GDM1 (cell line): ENCODE results near the gene RNASE7.

Experiments used
- DNase-seq: peaks from one replicate; lab custom pipeline; 2025; lab: John Stamatoyannopoulos, UW

Gene RNASE7

DNA sequence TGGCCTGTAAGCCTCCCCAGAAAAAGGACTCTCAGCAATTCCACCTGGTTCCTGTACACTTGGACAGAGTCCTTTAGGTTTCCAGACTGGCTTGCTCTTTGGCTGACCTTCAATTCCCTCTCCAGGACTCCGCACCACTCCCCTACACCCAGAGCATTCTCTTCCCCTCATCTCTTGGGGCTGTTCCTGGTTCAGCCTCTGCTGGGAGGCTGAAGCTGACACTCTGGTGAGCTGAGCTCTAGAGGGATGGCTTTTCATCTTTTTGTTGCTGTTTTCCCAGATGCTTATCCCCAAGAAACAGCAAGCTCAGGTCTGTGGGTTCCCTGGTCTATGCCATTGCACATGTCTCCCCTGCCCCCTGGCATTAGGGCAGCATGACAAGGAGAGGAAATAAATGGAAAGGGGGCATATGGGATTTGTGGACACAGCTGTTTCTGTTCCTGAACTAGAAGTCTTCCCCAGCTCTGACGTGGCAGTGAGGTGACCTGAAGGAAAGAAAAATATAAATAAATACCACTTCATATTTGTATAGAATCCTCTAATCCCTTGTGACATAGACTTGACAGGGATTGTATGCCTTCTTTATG lies 1.3 kb downstream of the RNASE7 start:
- DNase-seq: no peak

DNA sequence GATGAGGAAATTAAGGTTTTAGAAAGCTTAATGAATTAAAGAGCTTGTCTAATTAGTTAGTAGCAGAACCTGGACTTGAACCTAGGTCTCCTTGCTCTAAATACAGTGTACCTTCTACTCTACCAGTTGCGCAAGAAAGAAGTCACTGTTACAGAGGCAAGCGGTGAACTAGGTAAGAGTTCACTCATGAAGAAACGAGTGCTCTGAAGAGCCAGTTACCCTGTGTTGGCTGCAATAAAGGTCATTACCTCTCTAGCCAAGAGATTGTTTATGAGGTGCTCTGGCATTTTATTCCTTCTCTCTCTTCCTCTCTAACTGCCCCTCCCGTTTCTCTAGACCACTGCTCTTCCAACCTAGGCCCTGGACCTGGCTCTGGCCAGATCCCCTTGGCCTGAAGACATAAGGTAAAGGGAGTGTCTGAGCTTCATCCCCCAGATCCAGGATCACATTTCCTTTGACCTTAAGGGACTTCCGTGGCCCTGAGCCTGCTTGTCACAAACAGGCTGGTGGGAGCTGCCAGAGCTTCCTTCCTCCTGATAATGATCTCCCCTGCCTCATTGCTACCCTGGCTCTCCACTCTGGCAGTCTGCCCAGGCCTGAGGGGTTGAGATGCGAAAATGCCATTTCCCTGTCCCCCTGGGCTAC lies 1.9 kb downstream of the RNASE7 start:
- DNase-seq: peak; percentile 81

DNA sequence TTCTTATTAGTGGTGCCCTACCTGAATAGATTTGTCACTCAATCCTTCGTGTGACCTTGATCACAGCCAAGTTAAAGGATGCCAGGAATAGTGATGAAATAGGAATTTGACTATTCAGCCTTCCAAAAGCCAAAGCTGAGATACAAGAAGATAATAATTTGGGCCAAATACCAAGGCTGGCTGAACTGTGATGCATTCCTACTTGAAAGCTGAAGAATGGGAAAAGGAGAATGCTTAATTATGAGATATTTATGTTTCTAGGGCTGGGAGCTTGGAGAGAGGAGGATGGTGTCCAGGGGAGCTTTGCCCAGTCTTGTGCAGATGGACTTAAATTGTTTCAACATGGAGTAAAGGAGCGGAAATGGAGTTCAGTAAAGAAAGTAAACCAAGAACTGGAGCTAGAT lies 5.2 kb downstream of the RNASE7 start:
- no peak for DNase-seq

DNA sequence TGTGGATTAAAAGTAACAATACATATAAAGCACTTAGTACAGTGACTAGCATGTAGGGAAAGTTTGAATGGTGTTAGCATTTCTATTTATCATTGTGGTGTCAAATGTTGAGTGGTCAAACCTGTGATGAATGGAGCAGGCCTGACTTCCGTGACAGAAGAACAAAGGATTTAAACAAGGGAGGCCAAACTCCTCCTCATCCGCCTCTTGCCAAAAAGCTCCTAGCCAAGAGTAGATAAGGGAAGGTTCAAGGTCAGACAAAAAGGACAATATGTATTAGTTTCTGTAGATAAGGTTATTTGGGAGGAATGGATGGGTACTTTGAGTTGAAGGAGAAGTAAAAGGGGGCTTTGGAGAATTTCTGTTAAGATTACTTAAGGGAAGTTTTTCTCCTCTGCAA lies 6.5 kb downstream of the RNASE7 start:
- no peak for DNase-seq

DNA sequence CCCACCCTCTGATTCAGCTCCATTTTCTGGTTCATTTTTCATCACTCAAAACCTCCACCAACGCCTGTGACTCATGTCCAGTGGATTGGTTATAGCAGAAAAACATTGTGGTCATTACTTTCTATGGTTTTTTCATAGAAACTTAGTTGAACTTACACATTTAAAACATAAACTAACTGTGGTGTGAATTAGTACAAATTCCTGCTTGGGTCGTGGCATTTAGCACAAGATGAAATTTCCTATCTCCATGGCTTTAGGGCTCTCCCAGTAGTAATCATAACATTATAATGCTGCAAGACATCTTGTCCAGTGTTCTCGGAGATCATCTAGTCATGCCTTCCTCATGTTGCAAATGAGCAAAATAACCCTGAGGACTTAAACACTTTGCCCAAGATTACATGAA lies 7.1 kb downstream of the RNASE7 start:
- DNase-seq: no peak

DNA sequence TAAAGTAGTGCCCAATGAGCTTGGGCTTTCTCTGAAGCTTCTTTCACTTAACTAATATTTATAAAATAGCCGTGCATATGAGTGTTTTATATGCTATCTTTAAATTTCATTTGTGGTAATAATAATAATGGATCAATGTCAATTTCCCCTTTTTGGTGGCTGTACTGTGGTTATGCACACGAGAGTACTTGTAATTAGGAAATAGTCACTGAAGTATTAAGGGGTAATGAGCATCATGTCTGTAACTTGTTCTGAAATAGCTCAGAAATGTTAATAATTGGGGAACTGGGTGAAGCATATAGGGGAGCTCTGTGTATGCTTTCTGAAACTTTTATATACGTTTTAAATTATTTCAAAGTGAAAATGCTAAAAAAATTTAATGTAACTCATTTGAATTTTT lies 8.4 kb downstream of the RNASE7 start:
- DNase-seq: no peak

DNA sequence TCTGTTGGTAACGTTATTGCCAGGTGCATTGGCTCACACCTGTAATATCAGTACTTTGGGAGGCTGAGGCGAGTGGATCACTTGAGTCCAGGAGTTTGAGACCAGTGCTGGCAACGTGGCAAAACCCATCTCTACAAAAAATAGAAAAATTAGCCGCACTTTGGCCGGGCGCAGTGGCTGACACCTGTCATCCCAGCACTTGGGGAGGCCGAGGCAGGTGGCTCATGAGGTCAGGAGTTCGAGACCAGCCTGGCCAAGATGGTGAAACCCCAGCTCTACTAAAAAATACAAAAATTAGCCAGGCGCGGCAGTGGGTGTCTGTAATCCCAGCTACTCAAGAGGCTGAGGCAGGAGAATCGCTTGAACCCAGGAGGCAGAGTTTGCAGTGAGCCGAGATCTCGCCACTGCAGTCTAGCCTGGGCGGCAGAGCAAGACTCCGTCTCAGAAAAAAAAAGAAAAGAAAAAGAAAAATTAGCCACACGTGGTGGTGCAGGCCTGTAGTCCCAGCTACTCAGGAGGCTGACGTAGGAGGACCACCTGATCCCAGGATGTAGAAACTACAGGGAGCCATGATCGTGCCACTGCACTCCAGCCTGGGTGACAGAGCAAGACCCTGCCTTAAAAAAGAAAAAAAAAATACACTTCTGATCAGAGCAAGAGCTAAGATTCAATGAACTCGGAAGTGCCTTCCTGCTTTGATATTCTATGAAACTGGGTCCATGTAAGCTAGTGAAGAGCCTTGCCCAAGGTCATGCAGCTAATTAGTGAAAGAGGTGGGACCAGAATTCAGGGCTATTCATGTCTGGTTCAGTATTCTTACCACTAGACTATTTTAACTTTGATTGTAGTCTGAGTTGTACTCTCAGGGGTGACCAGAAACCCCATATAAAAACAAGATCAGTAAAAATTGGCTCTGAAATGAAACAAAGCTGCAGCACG lies 11.3 kb downstream of the RNASE7 start:
- no peak for DNase-seq

DNA sequence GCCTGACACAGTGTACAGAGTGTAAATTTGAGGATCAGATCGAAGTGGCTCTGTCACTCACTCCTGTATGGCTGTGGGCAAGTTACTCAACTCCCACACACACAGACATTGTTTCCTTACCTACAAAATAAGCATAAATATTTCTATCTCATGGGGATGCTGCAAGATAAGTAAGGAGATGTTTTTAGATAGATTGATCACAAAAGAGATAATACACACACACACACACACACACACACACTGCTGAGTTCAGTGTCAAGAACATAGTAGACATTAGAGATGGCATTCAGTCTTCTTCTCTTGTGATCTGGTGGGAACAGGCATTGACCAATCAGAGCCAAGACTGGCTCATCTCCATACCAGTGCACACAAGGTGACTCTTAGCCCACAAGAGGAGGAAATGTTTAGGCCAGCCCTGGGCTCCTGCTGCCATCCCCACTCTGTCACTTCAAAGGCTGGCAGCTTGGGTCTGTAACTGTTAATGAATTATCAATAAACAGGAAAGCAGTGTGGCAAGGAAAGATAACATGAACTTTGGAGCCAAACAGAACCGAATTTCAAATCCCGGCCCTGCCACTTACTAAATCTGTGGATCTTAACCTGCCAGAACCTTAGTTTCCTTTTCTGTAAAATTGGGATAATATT lies 12.1 kb downstream of the RNASE7 start:
- no peak for DNase-seq

DNA sequence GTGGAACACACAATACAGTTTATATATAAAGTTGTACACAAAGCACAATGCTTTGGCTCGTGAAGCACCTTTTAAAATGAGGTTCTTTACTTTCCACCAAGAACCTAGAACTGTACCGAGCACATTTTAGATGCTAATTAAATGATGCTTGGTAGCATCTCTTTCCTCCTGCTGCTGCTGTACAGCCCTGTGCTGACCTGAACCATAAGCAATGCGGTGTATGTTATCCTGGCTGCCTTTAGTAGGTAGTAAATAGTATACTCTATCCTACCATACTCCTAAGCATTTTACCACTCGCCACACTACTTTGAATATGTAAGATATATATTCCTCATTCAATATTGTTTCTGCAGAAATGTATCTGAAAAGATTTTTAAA lies 12.6 kb downstream of the RNASE7 start:
- no peak for DNase-seq

DNA sequence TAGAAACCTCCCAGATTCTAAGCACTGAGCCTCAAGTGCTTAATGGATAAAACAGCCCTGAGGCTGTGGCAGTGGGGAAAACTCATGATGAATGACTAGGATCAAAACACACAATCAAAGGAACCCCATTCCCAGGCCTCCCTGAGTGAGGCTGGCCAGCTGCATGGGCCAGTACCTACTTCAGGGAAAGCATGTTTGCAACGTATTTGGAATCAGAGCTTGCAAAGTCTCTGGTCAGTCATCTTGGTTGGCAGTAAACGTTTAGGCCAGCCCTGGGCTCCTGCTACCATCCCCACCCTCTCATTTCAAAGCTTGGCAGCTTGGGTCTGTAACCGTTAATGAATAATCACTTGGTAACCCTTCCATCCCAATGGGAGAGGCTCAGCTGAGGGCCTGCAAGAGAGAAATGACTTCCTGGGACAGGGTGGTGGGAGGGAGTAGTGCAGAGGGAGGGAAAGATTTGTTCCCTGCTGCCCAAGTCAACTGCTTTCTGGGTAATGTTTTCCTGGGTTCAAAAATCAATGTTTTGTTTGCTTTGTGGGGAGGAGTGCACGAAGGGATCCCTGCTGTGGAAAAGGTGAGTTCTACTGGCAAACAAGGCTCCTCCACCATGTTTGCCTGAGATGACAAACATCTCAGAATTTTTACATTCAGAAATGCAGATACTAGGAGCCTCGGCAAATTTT lies 13.4 kb downstream of the RNASE7 start:
- DNase-seq: no peak

DNA sequence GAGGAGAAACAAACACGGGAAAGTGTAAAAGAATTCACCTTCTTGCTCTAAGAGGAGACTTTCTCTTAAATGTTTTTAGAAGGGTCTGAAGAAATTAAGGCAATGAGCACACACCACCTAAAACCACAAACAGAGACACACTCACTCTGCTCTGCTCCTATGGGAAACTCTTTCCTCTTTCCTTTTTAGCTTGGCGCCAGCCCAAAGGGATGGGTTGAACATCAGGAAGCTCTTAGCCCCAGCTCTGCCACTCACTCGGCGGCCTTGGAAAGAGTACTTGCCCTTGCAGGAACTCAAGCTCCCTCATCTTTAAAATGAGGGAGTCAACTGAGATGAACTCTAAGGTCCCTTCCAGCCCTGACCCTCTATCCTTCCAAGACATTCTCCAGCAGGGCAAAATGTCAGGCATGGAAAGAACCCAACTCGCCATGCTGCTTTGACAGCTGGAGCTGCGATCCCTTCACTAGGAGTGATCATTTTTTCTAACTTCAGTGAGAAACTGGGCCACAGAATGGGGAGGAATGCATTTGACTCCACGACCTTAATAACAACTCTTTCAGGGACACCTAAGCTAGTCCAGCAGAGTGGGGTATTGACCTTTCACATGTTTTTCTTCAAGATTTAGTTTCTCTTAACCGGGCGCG lies 14.5 kb downstream of the RNASE7 start:
- DNase-seq: no peak

DNA sequence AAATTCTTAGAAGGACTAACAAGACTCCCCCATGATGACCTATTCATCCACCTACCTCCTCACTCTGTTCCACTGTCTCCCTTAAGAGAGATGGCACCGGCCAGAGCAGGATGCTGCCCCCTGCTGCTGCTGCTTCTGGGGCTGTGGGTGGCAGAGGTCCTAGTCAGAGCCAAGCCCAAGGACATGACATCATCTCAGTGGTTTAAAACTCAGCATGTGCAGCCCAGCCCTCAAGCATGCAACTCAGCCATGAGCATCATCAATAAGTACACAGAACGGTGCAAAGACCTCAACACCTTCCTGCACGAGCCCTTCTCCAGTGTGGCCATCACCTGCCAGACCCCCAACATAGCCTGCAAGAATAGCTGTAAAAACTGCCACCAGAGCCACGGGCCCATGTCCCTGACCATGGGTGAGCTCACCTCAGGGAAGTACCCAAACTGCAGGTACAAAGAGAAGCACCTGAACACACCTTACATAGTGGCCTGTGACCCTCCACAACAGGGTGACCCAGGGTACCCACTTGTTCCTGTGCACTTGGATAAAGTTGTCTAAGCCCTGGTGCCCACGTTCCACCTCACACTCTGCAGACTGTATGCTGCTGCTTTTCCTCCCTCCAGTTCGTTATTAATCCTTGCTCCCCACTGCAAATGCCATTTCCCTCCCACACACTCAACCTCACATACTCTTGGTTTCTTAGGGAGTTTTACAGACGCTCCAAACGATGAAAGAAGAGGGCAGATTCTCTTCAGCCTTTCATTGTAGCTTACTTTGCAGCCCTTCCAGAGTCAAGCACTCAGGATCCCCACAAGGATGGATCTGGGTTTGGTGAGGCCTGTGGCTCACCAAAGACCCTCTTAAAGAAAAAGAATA lies 15.9 kb downstream of the RNASE7 start, which contains the start of gene RNASE8:
TSS of gene RNASE8 (plus strand) at position 20 of the 873 bp plus-strand sequence. CDS start at position 91, 71 bp downstream.
- DNase-seq: no peak

DNA sequence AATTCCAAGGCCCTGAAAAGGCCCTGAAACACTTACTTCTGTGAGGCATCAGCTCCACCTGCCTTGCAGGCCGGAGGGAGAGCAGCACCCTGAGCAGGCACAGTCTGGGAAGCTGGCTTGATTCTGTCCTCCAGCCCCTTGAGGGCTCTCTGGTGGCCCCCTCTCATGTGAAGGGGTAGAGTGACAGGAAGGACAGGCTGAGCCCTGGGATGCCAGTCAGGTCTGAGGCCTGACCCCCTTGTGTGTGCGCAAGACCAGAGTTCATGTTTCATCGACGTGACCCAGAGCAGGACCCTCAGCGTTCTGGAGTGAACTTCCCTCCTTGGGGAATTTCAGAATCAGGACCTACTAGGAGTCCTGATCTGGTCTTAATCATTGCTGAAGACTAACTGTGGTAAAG lies 16.7 kb downstream of the RNASE7 start:
- no peak for DNase-seq

DNA sequence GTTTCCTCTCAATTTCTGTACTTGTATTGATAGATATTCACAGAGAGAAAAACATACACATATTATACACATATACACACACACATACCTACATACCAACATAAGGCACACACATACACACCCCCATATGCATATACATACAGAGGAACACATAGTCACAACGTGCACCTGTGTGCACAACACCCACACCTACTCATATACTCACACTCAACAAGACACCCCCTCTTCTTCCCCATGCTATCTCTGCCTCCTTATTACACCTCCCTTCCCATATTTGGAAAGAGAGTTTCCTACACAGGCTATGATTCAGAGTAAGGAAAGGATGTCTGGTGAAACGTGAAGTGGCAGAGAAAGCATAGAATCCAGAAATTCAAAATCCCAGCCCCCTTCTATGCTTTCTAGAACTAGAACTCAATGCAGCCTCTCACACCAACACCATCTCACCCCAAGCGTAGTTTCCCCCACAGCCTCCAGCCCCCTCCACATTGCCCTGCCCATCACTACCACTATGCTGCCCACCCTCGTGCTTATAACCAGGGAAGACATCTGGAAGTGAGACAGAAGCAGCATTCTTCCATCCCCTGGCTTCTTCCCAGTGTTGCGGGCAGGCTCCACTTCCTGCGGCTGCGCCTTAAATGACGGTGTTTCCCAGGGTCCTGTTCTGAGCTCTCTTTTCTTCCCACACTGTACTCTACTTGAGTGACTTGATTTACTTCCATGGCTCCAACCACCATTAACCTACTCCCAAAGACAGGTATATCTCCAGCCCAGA lies 17.9 kb downstream of the RNASE7 start:
- no peak for DNase-seq

DNA sequence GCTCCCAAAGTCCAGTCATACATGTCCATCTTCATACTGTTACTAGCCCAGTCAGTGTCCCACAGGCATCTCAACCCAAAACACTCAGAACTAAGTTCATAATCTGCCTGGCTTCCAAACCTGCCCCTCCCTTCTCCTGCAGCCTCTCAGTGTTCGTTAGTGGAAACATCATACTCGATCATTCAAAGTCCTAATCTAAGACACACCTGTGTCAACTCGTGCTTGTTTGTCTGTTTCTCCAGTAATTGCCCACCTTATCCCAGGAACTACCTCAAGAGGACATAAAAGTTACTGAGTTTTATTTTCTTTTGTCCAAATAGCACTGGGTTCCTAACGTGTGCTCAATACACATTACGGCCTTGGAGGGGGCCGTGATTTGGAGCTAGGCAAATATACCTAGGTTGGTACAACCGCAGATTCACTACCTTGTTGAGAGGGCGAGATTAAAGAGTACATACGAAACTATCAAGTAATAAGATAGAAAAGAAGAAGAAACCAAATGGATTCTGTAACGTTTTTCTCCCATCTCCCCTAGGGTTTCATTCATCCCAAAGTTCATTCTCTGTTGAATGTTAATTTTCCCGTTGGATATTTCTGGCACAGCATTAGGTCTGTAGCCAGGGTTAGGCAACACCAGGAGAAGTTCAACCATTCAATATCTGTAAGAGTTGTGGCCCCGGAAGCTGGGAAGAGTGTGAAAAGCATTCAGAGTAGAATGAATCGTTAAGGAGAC lies 18.6 kb downstream of the RNASE7 start:
- DNase-seq: no peak

DNA sequence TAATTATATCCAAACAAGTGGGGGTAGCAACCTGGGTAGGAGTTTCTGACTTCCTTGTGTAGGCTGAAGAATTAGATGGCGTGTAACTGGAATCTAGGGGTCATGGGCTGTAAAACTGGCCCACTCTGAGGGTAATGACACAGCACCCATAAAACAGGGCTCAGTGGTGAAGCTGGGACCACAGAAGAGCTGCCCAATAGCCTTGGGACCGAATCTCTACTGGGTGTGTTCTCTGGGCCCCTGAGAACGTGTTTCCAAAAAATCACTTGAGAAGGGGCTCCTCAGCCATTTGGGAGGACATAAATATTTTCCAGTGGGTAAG lies 19.1 kb downstream of the RNASE7 start:
- no peak for DNase-seq

DNA sequence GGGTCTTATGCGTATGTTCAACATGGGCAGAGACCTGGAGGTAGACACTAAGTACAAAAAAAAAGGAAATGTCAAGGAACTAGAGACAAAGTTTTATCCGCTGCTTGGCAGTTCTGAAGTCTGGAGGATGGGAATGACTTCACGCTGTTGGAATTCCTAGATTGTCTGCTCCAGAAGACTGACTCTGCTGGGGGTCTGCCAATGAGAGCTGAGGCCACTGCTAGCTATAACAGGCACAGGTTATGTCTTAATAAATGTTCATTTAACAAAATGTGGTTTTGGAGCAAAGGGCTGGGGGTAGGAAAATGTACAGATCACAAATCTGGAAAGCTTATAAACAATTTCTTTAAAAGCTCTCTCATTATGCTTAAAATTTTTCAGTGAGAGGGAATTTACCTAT lies 21.3 kb downstream of the RNASE7 start:
- no peak for DNase-seq

DNA sequence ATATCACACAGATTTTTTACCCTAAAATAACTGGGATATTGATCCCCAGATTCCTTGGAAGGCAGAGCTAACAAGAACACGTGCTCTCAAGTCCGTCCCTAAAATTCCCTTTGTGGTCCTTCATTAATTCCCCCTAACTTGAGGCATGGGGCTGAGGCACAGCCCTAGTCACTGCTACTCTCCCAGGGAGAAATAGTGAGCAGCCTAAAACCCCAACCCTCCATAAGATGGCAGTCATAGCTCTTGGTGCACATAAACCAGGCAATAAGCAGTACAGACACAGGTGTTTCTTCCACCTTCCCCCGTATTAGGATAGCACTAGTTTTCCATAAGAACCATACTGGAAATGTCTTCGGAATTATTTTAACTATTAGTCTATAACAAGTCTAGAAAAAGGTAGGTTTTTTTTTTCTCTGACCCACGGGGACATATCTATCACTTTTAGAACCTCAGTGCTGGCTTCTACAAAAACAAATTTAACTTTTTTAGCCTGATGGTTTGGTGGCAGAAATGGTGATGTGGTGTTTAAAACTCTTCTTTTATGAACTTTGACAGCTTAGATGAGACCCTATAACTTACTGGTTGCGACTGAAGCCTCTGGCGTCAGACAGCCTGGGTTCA lies 24.8 kb downstream of the RNASE7 start:
- no peak for DNase-seq
